GM18507 (cell line): ENCODE data around the gene RBM41.
"Not testable (repeated sequence)": the region's sequence is repeated elsewhere in the genome, so short reads cannot be mapped to it uniquely, and the experiment has no call there.

ENCODE experiments used
- DNase-seq: peaks from one replicate; pipeline ENCODE4 v3.0.0; 2011; ENCODE audit warnings: low read depth; ENCODE audit not compliant: insufficient read length; ENCODE audit errors: extremely low spot score
- FAIRE-seq: peaks from 2 replicates; lab custom pipeline; 2011; peaks lifted over from hg19 to GRCh38; lab: Jason Lieb, UNC

RBM41 gene

GRCh38 chrX:107118322-107119147 lies at the start of gene RBM41:
Gene RBM41, minus strand, starts transcription at chrX:107118822. Its CDS starts 49 bp downstream, at chrX:107118773.
- DNase-seq: no peak
- peak; percentile 97 for FAIRE-seq

DNA sequence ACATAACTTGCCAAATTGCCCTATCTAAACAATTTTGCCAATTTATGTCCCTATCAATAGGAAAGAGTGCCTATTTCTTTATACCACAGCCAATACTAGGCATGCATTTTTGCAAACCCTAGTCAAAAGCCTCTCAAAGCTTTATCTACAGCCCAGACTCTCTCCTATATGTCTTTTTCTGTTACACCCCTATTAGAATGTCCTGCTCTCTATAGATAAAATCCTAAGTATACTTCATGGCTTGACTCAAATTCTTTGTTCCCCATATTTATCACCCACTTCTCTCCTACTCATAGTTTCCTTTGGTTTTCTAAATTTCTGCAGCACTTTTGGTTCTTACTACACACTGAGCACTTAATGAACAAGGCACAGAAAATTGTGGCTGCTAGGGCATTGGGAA lies 49.6 kb upstream of the RBM41 start:
- FAIRE-seq (no peak), DNase-seq (no peak)

GRCh38 chrX:107167163-107167921 lies 48.7 kb upstream of the RBM41 start:
- no peak for DNase-seq
- FAIRE-seq: no peak

- DNase-seq, FAIRE-seq: not testable (repeated sequence)
These were observed 39.0 kb upstream of the RBM41 start for GRCh38 chrX:107157618-107158017.

GRCh38 chrX:107155621-107156430 lies 37.2 kb upstream of the RBM41 start:
- not testable (repeated sequence) for DNase-seq, FAIRE-seq

- no peak for FAIRE-seq
- DNase-seq: no peak
These were observed 36.4 kb upstream of the RBM41 start for GRCh38 chrX:107154787-107155620.

GRCh38 chrX:107153005-107153404 lies 34.4 kb upstream of the RBM41 start:
- FAIRE-seq (no peak), DNase-seq (no peak)

DNA sequence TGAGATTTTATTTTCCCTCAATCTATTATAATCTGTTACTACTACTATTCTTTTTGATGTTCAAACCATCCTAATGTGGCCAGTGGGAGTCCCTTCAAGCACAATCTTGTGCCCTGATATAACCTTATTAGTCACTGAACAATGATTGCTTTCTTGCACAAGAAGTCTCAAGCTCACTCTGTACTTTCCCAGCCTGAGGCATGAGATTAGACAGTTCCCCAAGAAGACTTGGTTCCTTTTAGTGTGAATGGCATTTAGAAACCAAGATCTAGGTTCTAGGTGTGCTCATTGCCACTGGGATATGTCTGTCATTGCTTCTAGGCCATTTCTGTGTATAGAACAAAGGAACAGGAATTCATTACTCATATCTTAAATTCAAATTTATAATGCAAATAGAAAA lies 28.0 kb upstream of the RBM41 start:
- FAIRE-seq (no peak), DNase-seq (no peak)

DNA sequence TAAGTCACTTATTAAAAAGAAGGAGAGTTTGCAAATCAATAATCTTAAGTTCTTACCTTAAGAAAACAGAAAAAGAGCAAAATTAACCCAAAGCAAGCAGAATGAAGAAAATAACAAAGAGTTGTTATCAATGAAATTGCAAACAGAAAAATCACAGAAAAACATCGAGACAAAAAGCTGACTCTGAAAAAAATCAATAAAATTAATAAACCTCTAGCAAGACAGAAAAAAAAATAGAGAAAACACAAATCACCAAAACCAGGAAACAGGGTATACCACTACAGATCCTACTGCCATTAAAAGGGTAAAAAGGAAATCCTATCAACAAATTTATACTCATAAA lies 17.3 kb upstream of the RBM41 start:
- DNase-seq: no peak
- FAIRE-seq: no peak

DNA sequence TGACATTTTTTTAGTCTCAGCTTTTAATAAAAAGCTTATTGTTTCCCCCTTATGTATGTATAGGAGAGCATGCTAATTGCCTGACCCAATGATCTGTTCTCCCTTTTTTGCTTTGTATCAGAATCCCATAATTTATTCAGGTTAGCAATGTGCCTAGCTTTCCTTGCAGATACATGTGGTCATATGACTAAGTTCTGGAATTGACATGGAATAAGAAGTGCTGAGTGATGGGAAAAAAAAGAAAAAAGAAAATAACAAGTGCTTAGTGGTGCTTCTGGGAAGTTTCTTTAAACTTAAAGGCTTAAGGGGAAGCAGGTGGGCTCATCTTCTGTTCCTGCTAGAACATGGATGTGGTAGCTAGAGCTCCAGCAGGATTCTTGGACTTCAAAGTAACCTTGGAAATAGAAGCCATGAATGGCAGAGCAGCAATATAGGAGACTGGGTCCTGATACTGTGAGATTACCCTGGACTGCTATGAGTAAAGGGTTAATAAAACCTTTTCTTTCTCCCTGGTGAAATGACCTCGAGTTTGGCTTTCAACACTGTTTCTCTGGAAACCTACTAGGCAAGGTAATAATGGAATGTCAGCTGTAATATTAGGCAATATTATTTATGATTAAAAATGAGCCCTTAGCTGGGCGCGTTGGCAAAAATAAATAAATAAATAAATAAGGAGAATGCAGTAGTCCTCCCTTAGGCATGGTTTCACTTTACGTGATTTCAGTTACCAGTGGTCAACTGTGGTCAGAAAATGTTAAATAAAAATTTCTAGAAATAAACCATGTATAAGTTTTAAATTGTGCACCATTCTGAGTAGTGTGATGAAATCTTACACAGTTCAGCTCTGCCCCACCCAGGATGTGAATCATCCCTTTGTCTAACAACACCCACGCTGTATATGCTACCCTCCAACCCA lies 16.7 kb upstream of the RBM41 start:
- FAIRE-seq: no peak
- DNase-seq: no peak

DNA sequence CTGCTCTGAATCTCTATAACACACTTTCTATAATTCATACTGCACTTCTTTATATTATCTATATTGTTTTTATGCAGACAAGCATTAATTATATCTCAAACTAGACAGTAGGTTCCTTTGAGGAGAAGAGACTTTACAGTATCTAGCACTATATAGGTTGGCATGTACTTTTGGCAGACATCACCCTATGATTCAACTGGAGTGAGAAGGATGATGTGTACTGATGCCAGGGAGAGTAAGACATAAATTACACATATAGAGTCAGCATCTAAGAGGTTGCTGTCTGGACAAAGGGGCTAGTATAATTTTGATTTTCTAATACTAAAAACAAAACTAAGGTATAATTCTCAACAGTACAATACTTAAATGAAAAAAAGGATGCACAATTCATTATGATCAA lies 5.1 kb upstream of the RBM41 start:
- FAIRE-seq: no peak
- DNase-seq: no peak

GRCh38 chrX:107119283-107119682 lies 661 bp upstream of the RBM41 start:
- FAIRE-seq (peak; percentile 35), DNase-seq (no peak)

- FAIRE-seq (peak; percentile 85), DNase-seq (no peak)
These were observed 665 bp downstream of the RBM41 start for GRCh38 chrX:107117993-107118321.

GRCh38 chrX:107107459-107107858 lies 11.2 kb downstream of the RBM41 start:
- FAIRE-seq: no peak
- DNase-seq: no peak

- DNase-seq (no peak), FAIRE-seq (no peak)
These were observed 15.6 kb downstream of the RBM41 start for GRCh38 chrX:107102980-107103379.

- DNase-seq: no peak
These were observed 42.5 kb downstream of the RBM41 start for GRCh38 chrX:107076158-107076557.

DNA sequence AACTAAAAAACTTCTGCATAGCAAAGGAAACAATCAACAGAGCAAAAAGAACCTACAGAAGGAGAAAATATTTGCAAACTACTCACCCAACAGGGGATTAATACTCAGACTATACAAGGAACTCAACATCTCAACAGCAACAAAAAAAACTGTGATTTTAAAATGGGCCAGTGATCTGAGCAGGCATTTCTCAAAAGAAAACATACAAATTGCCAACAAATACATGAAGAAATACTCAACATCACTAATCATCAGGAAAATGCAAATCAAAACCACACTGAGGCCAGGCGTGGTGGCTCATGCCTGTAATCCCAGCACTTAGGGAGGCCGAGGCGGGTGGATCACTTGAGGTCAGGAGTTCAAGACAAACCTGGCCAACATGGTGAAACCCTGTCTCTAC lies 60.9 kb downstream of the RBM41 start:
- DNase-seq, FAIRE-seq: not testable (repeated sequence)

More at GRCh38 chrX:107076158-107076557, 42.5 kb downstream of the RBM41 start:
- FAIRE-seq: no peak

GRCh38 chrX:107054978-107055377 lies 63.6 kb downstream of the RBM41 start:
- FAIRE-seq: no peak
- no peak for DNase-seq
